ENCODE results near the gene LCOR. TPM values are rescaled to one million over a fixed set of nuclear protein-coding genes. Genes with fewer than 3 reads are reported as not detected.

The LCOR gene
- total and polyA plus RNA-seq, 9 of the 15 experiments (the other 6 are each of a cell fraction or from before 2014, with no cell fraction given): 3.6 to 25.2 (median 14.4) TPM

DNA sequence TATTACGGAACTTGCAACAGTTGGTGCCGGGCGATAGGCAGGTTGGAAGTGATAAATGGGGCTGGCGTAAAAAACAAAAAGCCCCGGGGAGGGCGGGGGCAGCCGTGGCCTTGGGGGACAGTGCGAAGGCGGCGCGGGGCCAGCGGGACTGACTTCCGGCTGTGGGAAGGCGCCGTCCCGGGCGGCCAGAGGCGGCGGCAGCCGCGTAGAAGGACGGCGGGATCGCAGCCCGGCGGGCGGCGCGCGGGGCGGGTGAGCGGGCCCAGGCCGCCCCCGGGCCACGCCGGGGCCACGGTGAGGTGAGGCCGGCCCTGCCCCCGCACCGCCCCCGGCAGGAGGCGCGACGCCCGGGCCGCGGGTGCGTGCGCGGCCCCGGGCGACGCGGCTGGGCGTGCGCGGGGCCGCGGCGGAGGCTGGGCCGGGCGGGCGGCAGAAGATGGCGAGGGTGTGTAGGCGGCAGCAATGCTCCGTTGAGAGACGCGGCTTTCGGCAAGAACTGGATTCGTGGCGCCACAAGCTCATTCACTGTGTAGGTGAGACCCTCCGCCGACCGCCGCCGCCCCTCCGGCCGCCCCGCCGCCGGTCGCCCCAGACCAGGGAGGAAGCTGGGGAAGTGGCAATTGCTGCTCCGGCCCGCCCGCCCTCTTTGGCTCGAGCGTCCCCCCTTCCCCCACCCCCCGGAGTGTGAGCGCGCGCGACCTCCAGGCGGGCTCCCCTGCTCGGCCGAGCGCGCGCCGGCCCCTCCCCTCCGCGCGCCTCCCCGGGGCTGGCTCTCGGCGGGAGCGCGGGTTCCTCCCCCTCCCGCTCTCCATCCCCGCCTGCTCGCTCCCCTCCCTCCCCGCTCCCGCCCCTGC lies at the start of gene LCOR (continued):
- TF ChIP-seq, protein P1, sequence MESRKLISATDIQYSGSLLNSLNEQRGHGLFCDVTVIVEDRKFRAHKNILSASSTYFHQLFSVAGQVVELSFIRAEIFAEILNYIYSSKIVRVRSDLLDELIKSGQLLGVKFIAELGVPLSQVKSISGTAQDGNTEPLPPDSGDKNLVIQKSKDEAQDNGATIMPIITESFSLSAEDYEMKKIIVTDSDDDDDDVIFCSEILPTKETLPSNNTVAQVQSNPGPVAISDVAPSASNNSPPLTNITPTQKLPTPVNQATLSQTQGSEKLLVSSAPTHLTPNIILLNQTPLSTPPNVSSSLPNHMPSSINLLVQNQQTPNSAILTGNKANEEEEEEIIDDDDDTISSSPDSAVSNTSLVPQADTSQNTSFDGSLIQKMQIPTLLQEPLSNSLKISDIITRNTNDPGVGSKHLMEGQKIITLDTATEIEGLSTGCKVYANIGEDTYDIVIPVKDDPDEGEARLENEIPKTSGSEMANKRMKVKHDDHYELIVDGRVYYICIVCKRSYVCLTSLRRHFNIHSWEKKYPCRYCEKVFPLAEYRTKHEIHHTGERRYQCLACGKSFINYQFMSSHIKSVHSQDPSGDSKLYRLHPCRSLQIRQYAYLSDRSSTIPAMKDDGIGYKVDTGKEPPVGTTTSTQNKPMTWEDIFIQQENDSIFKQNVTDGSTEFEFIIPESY (CRISPR knock-in tag; IDR thresholded peaks at IDR 0.05): no peak
- TF ChIP-seq, protein P2, sequence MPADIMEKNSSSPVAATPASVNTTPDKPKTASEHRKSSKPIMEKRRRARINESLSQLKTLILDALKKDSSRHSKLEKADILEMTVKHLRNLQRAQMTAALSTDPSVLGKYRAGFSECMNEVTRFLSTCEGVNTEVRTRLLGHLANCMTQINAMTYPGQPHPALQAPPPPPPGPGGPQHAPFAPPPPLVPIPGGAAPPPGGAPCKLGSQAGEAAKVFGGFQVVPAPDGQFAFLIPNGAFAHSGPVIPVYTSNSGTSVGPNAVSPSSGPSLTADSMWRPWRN (IDR thresholded peaks at IDR 0.05; ENCODE audit: low read depth): no peak
- TF ChIP-seq HDAC1 (IDR thresholded peaks at IDR 0.05) (no peak), KAT8 (IDR thresholded peaks at IDR 0.05; ENCODE audit: low read depth) (no peak), JUND (IDR thresholded peaks at IDR 0.05; ENCODE audit: borderline replicate concordance, low read depth, low read length) (0 out of 2 replicates have a peak, but pooled peaks have one; percentile 18), JUND (tag; IDR thresholded peaks at IDR 0.05; ENCODE audit: borderline replicate concordance, low read depth, low read length) (no peak), TAF9B (IDR thresholded peaks at IDR 0.05; ENCODE audit: partially characterized antibody) (peak; percentile 23), ZNF583 (CRISPR knock-in tag; IDR thresholded peaks at IDR 0.05) (no peak), NCOA6 (IDR thresholded peaks at IDR 0.05) (no peak), NRF1 (conservative IDR thresholded peaks at IDR 0.05 in 1 of 2, IDR thresholded peaks at IDR 0.05 in 1 of 2) (peak in 1 of 2 experiments; percentile 14; a peak in 2 of 4 replicates), NCOR1 (IDR thresholded peaks at IDR 0.05) (peak; percentile 73), SAFB (IDR thresholded peaks at IDR 0.05; ENCODE audit: borderline replicate concordance, low read depth, low read length) (no peak), PURB (CRISPR knock-in tag; IDR thresholded peaks at IDR 0.05; ENCODE audit: low read depth) (no peak), CAMTA2 (CRISPR knock-in tag; conservative IDR thresholded peaks at IDR 0.05) (no peak), FOXP1 (CRISPR knock-in tag; IDR thresholded peaks at IDR 0.05) (no peak), PRPF4 (IDR thresholded peaks at IDR 0.05; ENCODE audit: insufficient read depth, low read depth, low read length, poor library complexity, severe bottlenecking) (no peak), EGR1 (conservative IDR thresholded peaks at IDR 0.05) (peak; percentile 68), PHB2 (IDR thresholded peaks at IDR 0.05; ENCODE audit: low read depth) (no peak), E2F4 (CRISPR knock-in tag; IDR thresholded peaks at IDR 0.05; ENCODE audit: low read depth) (no peak), SIN3B (IDR thresholded peaks at IDR 0.05; ENCODE audit: low read depth) (no peak), ETV6 (IDR thresholded peaks at IDR 0.05; ENCODE audit: borderline replicate concordance in 1 of 2, low read depth in 2 of 2, low read length in 1 of 2) (no peak), ETV6 (CRISPR knock-in tag; IDR thresholded peaks at IDR 0.05; ENCODE audit: borderline replicate concordance) (no peak), SNIP1 (IDR thresholded peaks at IDR 0.05; ENCODE audit: low read depth) (no peak)
- TF ChIP-seq, protein P3, sequence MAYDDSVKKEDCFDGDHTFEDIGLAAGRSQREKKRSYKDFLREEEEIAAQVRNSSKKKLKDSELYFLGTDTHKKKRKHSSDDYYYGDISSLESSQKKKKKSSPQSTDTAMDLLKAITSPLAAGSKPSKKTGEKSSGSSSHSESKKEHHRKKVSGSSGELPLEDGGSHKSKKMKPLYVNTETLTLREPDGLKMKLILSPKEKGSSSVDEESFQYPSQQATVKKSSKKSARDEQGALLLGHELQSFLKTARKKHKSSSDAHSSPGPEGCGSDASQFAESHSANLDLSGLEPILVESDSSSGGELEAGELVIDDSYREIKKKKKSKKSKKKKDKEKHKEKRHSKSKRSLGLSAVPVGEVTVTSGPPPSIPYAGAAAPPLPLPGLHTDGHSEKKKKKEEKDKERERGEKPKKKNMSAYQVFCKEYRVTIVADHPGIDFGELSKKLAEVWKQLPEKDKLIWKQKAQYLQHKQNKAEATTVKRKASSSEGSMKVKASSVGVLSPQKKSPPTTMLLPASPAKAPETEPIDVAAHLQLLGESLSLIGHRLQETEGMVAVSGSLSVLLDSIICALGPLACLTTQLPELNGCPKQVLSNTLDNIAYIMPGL (CRISPR knock-in tag; IDR thresholded peaks at IDR 0.05): no peak
